K562 (cell line): ENCODE results near the gene YIF1A. TPM values are rescaled to one million over a fixed set of nuclear protein-coding genes. Genes with fewer than 3 reads are reported as not detected.

Experiments
- DIDO1 ChIP-seq: fragments of 450-650 bp; IDR thresholded peaks from 2 replicates; pipeline ENCODE4 v1.6.1; 2016; ENCODE audit warnings: low read depth, missing biosample characterization, missing genetic modification characterization
- JUN ChIP-seq, 2 experiments: sonication (generic) in 1 of 2; formaldehyde crosslinking in 1 of 2; IDR thresholded peaks; 2 replicates each; pipeline versions ENCODE4 v1.6.1 to v1.8.0; 2012 to 2022; ENCODE audit warnings: borderline replicate concordance in 2 of 2, mild to moderate bottlenecking in 2 of 2, improper control_type of control experiment in 1 of 2, low read depth in 1 of 2, low read length in 1 of 2, missing genetic modification reagents in 1 of 2
- NR2C2 ChIP-seq, 2 experiments: fragments of 200-800 bp in 1 of 2; sonication (Bioruptor generic) in 1 of 2; sonication (generic) in 1 of 2; formaldehyde crosslinking in 1 of 2; IDR thresholded peaks; 2 replicates each; pipeline versions ENCODE4 v1.6.1 to v1.8.0; 2016 to 2022; ENCODE audit warnings: mild to moderate bottlenecking in 1 of 2, missing compliant biosample characterization in 1 of 2, missing genetic modification characterization in 1 of 2, missing genetic modification reagents in 1 of 2
- RFX1 ChIP-seq: fragments of 450-650 bp; IDR thresholded peaks from 2 replicates; pipeline ENCODE4 v1.6.1; 2016; ENCODE audit warnings: mild to moderate bottlenecking, moderate library complexity
- SIN3B ChIP-seq: fragments of 450-650 bp; IDR thresholded peaks from 2 replicates; pipeline ENCODE4 v1.6.1; 2017; ENCODE audit warnings: low read depth, mild to moderate bottlenecking, moderate library complexity
- SOX6 ChIP-seq: fragments of 450-650 bp; IDR thresholded peaks from 2 replicates; pipeline ENCODE4 v1.6.1; 2014; ENCODE audit warnings: mild to moderate bottlenecking
- TEAD2 ChIP-seq: fragments of 450-650 bp; IDR thresholded peaks from 2 replicates; pipeline ENCODE4 v1.6.1; 2016; ENCODE audit warnings: missing genetic modification characterization, control low read depth, missing compliant biosample characterization
- TRIM24 ChIP-seq, 2 experiments: fragments of 450-650 bp; IDR thresholded peaks; 2 replicates each; pipeline ENCODE4 v1.6.1; 2016
- YY1 ChIP-seq, 3 experiments: IDR thresholded peaks; 2 replicates each; pipeline ENCODE4 v1.6.1; 2011; ENCODE audit warnings: low read length in 2 of 3, mild to moderate bottlenecking in 2 of 3, moderate library complexity in 2 of 3, borderline replicate concordance in 1 of 3, control low read depth in 1 of 3, low read depth in 1 of 3; ENCODE audit not compliant: insufficient read depth in 3 of 3, insufficient replicate concordance in 2 of 3, control insufficient read depth in 1 of 3, insufficient read length in 1 of 3; ENCODE audit errors: extremely low read depth in 1 of 3
- ZFPM2 ChIP-seq: fragments of 250-450 bp; sonication (Bioruptor Pico); IDR thresholded peaks from 2 replicates; pipeline ENCODE4 v1.5.1; 2022; ENCODE audit warnings: mild to moderate bottlenecking
- ZNF263 ChIP-seq: sonication (generic); formaldehyde crosslinking; IDR thresholded peaks from 2 replicates; pipeline ENCODE4 v1.8.0; 2022; ENCODE audit warnings: mild to moderate bottlenecking, missing genetic modification reagents, borderline replicate concordance
- ZNF583 ChIP-seq: fragments of 250-450 bp; sonication (Bioruptor Pico); IDR thresholded peaks from 2 replicates; pipeline ENCODE4 v1.4.0; 2020
- ZNF75A ChIP-seq: fragments of 450-650 bp; formaldehyde crosslinking; IDR thresholded peaks from 2 replicates; pipeline ENCODE4 v1.4.0; 2020; ENCODE audit warnings: mild to moderate bottlenecking
- polyA plus RNA-seq, 8 experiments: library from polyadenylated mRNA; depleted of rRNA in 4 of 8; stranded (reverse) in 5 of 8; unstranded in 3 of 8; fragments of >200 nt; fragmentation: Nextera tagmentation in 2 of 8; fragmentation: Illumina TruSeq in 1 of 8; extraction: Ambion mirVana in 2 of 8; extraction: Trizol in 1 of 8; gene quantifications; 2 replicates each; pipeline versions ENCODE4 v1.2.1 to v1.2.3, GENCODE V29; 2011 to 2014; ENCODE audit warnings: inconsistent platforms in 1 of 8, missing spikeins in 1 of 8
- total RNA-seq, 7 experiments: library from RNA; depleted of rRNA in 6 of 7; stranded (reverse); fragments of >200 nt in 6 of 7; fragmentation: Illumina TruSeq in 2 of 7; extraction: Trizol in 2 of 7; gene quantifications; 2 replicates each; pipeline versions ENCODE4 v1.2.1 to v1.2.3, GENCODE V29; 2011 to 2021; ENCODE audit warnings: low replicate concordance in 1 of 7
- TF ChIP-seq, protein P1 (sequence below): sonication (generic); formaldehyde crosslinking; IDR thresholded peaks from 2 replicates; pipeline ENCODE4 v1.8.0; 2022; ENCODE audit warnings: mild to moderate bottlenecking, missing genetic modification reagents
- TF ChIP-seq, protein P2 (sequence below): sonication (generic); formaldehyde crosslinking; IDR thresholded peaks from 2 replicates; pipeline ENCODE4 v1.8.0; 2022; ENCODE audit warnings: missing genetic modification reagents, mild to moderate bottlenecking, moderate library complexity, borderline replicate concordance
- TF ChIP-seq, protein P3 (sequence below): fragments of 250-450 bp; sonication (Bioruptor Pico); IDR thresholded peaks from 2 replicates; pipeline ENCODE4 v1.5.0; 2022; ENCODE audit warnings: mild to moderate bottlenecking
- TF ChIP-seq, protein P4 (sequence below): sonication (generic); formaldehyde crosslinking; IDR thresholded peaks from 2 replicates; pipeline ENCODE4 v1.8.1; 2023; ENCODE audit warnings: mild to moderate bottlenecking, missing genetic modification reagents

The YIF1A gene
- total and polyA plus RNA-seq, 9 of the 15 experiments (the other 6 are each of a cell fraction or from before 2014, with no cell fraction given) = 8.6 to 121 (median 77.2) TPM

DNA sequence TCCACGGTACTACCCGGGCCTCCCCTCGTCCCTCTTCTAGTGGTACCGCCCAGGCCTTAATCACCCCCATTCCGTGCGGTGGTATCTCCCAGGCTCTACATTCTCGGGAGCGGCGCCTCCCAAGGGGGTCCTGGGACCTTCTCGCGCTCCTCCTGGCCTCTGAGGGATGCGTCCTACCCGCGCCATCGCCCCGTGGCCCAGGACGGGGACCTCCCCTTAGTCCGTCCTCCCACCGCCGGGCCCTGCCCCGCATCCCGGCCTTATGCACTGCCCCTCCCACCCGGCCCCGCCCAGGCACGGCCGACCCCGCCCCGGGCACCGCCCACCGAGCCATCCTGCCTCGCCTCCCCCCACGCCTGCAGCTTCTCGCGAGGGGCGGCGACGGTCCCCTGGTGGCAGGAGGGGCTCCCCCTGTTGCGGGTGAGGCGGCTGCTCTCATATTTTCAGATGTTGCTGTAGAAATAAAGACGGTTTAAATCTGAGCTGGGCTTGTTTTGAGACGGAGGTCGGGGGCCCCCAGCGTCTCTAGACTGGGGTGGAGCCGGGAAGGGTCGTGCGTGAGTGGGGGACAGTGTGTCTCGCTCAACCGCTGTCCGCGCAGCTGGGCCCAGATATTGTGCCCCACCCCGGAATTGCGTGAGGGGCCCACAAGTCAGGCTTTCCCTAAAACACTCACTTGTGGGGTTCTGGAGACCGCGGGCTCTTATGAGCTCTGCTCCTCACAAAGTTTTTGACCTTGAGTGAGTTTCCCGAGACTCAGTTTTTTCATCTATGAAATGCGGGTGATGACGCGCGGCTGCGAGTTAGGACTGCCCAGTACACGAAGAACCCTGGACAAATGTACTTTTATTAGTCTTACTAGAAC, 21.3 kb downstream of the YIF1A start (continued):
- no peak for TF ChIP-seq ZNF75A (CRISPR knock-in tag)
- TF ChIP-seq, protein P1, sequence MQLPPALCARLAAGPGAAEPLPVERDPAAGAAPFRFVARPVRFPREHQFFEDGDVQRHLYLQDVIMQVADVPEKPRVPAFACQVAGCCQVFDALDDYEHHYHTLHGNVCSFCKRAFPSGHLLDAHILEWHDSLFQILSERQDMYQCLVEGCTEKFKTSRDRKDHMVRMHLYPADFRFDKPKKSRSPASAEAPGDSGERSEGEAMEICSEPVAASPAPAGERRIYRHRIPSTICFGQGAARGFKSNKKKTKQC (CRISPR knock-in tag) = 0 out of 2 replicates have a peak, but pooled peaks have one; percentile 25
- TF ChIP-seq TEAD2 (tag) = no peak
- no peak for TF ChIP-seq TRIM24 (IDR thresholded peaks at IDR 0.05)
- peak; percentile 82 for TF ChIP-seq ZNF263
- TF ChIP-seq YY1 (IDR thresholded peaks at IDR 0.05; ENCODE audit: borderline replicate concordance in 1 of 3, control insufficient read depth in 1 of 3, extremely low read depth in 1 of 3, insufficient read depth in 3 of 3, insufficient read length in 1 of 3, insufficient replicate concordance in 2 of 3, low read depth in 1 of 3, low read length in 2 of 3) = peak in 2 of 3 experiments; percentile 25 to 30
- TF ChIP-seq, protein P2, sequence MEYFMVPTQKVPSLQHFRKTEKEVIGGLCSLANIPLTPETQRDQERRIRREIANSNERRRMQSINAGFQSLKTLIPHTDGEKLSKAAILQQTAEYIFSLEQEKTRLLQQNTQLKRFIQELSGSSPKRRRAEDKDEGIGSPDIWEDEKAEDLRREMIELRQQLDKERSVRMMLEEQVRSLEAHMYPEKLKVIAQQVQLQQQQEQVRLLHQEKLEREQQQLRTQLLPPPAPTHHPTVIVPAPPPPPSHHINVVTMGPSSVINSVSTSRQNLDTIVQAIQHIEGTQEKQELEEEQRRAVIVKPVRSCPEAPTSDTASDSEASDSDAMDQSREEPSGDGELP (CRISPR knock-in tag) = 0 out of 2 replicates have a peak, but pooled peaks have one; percentile 8
- TF ChIP-seq, protein P3, sequence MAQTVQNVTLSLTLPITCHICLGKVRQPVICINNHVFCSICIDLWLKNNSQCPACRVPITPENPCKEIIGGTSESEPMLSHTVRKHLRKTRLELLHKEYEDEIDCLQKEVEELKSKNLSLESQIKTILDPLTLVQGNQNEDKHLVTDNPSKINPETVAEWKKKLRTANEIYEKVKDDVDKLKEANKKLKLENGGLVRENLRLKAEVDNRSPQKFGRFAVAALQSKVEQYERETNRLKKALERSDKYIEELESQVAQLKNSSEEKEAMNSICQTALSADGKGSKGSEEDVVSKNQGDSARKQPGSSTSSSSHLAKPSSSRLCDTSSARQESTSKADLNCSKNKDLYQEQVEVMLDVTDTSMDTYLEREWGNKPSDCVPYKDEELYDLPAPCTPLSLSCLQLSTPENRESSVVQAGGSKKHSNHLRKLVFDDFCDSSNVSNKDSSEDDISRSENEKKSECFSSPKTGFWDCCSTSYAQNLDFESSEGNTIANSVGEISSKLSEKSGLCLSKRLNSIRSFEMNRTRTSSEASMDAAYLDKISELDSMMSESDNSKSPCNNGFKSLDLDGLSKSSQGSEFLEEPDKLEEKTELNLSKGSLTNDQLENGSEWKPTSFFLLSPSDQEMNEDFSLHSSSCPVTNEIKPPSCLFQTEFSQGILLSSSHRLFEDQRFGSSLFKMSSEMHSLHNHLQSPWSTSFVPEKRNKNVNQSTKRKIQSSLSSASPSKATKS = no peak
- TF ChIP-seq DIDO1 (tag) = 0 out of 2 replicates have a peak, but pooled peaks have one; percentile 43
- TF ChIP-seq JUN (IDR thresholded peaks at IDR 0.05; ENCODE audit: borderline replicate concordance, low read depth, low read length) = 0 out of 2 replicates have a peak, but pooled peaks have one; percentile 7
- no peak for TF ChIP-seq JUN (CRISPR knock-in tag; IDR thresholded peaks at IDR 0.05; ENCODE audit: borderline replicate concordance)
- no peak for TF ChIP-seq ZNF583 (CRISPR knock-in tag)
- peak; percentile 29; the same call in 1 of the 2 replicates for TF ChIP-seq NR2C2 (CRISPR knock-in tag; IDR thresholded peaks at IDR 0.05)
- TF ChIP-seq NR2C2 (tag; IDR thresholded peaks at IDR 0.05) = no peak
- TF ChIP-seq RFX1 = no peak
- no peak for TF ChIP-seq SOX6
- no peak for TF ChIP-seq SIN3B
- TF ChIP-seq, protein P4, sequence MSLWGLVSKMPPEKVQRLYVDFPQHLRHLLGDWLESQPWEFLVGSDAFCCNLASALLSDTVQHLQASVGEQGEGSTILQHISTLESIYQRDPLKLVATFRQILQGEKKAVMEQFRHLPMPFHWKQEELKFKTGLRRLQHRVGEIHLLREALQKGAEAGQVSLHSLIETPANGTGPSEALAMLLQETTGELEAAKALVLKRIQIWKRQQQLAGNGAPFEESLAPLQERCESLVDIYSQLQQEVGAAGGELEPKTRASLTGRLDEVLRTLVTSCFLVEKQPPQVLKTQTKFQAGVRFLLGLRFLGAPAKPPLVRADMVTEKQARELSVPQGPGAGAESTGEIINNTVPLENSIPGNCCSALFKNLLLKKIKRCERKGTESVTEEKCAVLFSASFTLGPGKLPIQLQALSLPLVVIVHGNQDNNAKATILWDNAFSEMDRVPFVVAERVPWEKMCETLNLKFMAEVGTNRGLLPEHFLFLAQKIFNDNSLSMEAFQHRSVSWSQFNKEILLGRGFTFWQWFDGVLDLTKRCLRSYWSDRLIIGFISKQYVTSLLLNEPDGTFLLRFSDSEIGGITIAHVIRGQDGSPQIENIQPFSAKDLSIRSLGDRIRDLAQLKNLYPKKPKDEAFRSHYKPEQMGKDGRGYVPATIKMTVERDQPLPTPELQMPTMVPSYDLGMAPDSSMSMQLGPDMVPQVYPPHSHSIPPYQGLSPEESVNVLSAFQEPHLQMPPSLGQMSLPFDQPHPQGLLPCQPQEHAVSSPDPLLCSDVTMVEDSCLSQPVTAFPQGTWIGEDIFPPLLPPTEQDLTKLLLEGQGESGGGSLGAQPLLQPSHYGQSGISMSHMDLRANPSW (CRISPR knock-in tag) = no peak; the same call in 1 of the 2 replicates
- TF ChIP-seq ZFPM2 (CRISPR knock-in tag) = 0 out of 2 replicates have a peak, but pooled peaks have one; percentile 30
